ENCODE results near the gene ATXN7L2. TPM values are rescaled to one million over a fixed set of nuclear protein-coding genes. Genes with fewer than 3 reads are reported as not detected.

Gene ATXN7L2
- total and polyA plus RNA-seq, 10 of the 15 experiments (the other 5 are each of a cell fraction or from before 2014, with no cell fraction given), result 0.27 to 7.4 (median 4.9) TPM

GRCh38 chr1:109493805-109494539 is 10.3 kb downstream of the ATXN7L2 start, which contains the start of gene CYB561D1 (continued):
- no peak for TF ChIP-seq MLLT1 (IDR thresholded peaks at IDR 0.05)
- no peak for TF ChIP-seq BCL3 (IDR thresholded peaks at IDR 0.05; ENCODE audit: borderline replicate concordance, insufficient read depth, low read depth, low read length, poor library complexity, severe bottlenecking)
- TF ChIP-seq EED (IDR thresholded peaks at IDR 0.05; ENCODE audit: low read depth), result peak; percentile 38; the same call in 1 of the 2 replicates
- TF ChIP-seq SUPT20H (IDR thresholded peaks at IDR 0.05; ENCODE audit: borderline replicate concordance, control insufficient read depth, low read depth, low read length), result no peak
- no peak for TF ChIP-seq CBFB (IDR thresholded peaks at IDR 0.05; ENCODE audit: low read depth)
- TF ChIP-seq POU2F2 (IDR thresholded peaks at IDR 0.05; ENCODE audit: borderline replicate concordance, low read depth, low read length), result 0 out of 3 replicates have a peak, but pooled peaks have one; percentile 39
- no peak; the same call in 1 of the 2 replicates for TF ChIP-seq CHD1 (IDR thresholded peaks at IDR 0.05; ENCODE audit: low read depth, low read length)
- TF ChIP-seq BCLAF1 (IDR thresholded peaks at IDR 0.05), result no peak
- TF ChIP-seq SUZ12 (IDR thresholded peaks at IDR 0.05; ENCODE audit: unreplicated experiment), result no peak
- TF ChIP-seq SPI1 (IDR thresholded peaks at IDR 0.05; ENCODE audit: borderline replicate concordance, insufficient read depth, low read depth, low read length), result no peak
- 0 out of 4 replicates have a peak, but pooled peaks of 1 of the 2 experiments have one; percentile 14 for TF ChIP-seq EP300 (IDR thresholded peaks at IDR 0.05; ENCODE audit: borderline replicate concordance in 1 of 2, control insufficient read depth in 1 of 2, low read depth in 2 of 2, low read length in 2 of 2)
- TF ChIP-seq FOS (IDR thresholded peaks at IDR 0.05; ENCODE audit: borderline replicate concordance, extremely low read depth, insufficient read length), result no peak
- TF ChIP-seq E4F1 (IDR thresholded peaks at IDR 0.05; ENCODE audit: borderline replicate concordance, partially characterized antibody), result peak; percentile 94
- peak; percentile 70 for TF ChIP-seq BACH1 (IDR thresholded peaks at IDR 0.05; ENCODE audit: borderline replicate concordance)
- TF ChIP-seq MYC (IDR thresholded peaks at IDR 0.05; ENCODE audit: insufficient read depth, insufficient read length, insufficient replicate concordance, low read length, severe bottlenecking), result peak; percentile 20
- 0 out of 2 replicates have a peak, but pooled peaks have one; percentile 36 for TF ChIP-seq MEF2A (IDR thresholded peaks at IDR 0.05; ENCODE audit: insufficient read depth, low read depth, low read length)
- TF ChIP-seq TAF1 (IDR thresholded peaks at IDR 0.05; ENCODE audit: borderline replicate concordance, low read depth, low read length), result peak; percentile 66; the same call in 1 of the 2 replicates
- no peak for TF ChIP-seq RAD51 (IDR thresholded peaks at IDR 0.05)
- peak; percentile 83; the same call in 1 of the 2 replicates for TF ChIP-seq POLR2AphosphoS2 (IDR thresholded peaks at IDR 0.05; ENCODE audit: low read depth, low read length)

Measured in GM12878 (cell line).